ENCODE results near the gene LIPC.

Gene LIPC

DNA sequence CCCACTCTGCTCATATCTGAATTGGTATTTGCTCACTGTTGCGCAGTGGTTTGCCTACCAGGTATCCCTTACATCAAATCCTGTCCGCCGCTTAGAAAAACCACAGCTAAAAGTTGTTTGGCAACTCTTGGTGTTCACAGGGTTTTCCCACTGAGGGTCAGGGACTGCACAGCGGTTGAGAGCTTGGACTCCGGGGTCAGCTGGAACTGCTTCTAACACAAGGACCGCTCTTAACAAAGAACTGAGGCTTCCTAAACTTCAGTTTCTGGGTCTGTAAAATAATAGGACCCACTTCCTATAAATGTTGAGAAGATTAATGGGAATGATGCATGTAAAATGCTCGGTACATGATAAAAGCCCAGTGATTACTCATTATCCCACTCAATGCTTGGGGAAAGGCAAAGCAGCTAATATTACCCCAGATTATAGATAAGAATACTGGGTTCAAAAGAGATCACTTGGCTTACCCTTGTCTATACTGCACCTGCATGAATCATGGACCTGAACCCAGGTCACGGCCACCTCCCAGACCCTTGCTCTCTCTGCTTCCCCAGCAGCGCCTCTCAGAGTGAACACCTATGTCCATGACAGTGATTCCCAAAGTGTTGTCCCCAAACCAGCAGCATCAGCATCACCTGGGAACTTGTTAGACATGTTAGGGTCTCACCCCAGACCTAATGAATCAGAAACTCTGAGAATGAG is 36.1 kb downstream of the LIPC start:
- TF ChIP-seq POLR2AphosphoS5 (IDR thresholded peaks at IDR 0.05; ENCODE audit: low read depth, low read length): no peak
- TF ChIP-seq TAF1 (IDR thresholded peaks at IDR 0.05; ENCODE audit: borderline replicate concordance, low read depth, low read length): no peak
- TF ChIP-seq POLR2A (IDR thresholded peaks at IDR 0.05; ENCODE audit: low read depth, low read length): no peak
- DNase-seq (ENCODE audit: insufficient read length): no peak
- no peak for FAIRE-seq

DNA sequence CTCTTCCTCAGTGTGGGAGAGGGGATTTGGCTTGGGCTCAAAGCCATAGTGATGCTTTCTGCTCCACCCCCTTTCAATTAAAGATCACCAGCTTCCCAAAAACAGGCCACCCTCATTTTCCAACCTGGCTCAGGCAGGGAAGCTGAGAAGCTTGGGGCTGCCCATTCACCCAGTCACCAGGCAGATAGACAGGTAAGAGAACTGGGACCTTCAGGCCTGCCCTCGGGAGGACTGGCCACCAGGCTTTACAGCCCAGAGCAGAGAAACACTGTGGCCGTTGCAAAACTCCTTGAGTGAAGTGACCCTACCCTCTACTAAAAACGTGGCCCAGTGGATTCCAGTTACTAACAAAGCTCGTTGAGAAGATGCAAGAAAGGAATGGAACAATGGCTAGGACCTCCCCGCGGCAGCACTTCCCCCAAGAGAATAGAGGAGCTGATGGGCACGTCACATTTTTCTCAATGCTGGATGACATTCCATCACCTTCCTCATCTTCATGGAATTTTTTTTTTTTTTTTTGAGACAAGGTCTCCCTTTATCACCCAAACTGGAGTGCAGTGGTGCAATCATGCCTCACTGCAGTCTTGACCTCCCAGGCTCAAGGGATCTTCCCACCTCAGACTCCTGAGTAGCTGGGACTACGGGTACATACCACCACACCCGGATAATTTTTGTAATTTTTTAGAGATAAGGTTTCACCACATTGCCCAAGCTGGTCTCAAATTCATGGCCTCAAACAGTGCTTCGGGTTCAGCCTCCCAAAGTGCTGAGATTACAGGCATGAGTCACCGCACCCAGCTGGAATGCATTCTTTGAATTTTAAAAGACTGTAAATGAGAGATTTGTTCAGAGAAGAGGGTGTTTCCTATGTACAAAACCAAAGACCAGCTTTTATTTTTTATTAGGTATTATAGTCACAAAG is 37.9 kb downstream of the LIPC start:
- DNase-seq (ENCODE audit: insufficient read length): no peak
- TF ChIP-seq POLR2A (IDR thresholded peaks at IDR 0.05; ENCODE audit: low read depth, low read length): no peak
- no peak for TF ChIP-seq POLR2AphosphoS5 (IDR thresholded peaks at IDR 0.05; ENCODE audit: low read depth, low read length)
- no peak for TF ChIP-seq TAF1 (IDR thresholded peaks at IDR 0.05; ENCODE audit: borderline replicate concordance, low read depth, low read length)
- no peak for FAIRE-seq

DNA sequence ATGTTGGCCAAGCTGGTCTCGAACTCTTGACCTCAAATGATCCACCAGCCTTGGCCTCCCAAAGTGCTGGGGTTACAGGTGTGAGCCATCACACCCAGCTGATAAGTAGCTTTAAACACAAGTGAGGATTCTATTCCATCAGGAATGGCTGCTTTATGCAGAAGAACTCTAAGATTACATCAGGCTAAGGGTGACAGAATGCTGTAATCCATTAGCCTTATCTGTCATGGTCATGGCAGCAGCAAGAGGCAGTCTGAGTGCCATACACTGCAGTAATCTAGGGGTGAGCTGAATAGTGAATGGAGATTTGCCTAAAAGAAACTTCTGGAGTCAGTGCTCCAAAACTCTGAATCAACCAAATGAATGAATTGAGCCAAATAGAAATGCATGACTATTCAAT is 39.6 kb downstream of the LIPC start:
- DNase-seq (ENCODE audit: insufficient read length) (no peak), FAIRE-seq (no peak)

DNA sequence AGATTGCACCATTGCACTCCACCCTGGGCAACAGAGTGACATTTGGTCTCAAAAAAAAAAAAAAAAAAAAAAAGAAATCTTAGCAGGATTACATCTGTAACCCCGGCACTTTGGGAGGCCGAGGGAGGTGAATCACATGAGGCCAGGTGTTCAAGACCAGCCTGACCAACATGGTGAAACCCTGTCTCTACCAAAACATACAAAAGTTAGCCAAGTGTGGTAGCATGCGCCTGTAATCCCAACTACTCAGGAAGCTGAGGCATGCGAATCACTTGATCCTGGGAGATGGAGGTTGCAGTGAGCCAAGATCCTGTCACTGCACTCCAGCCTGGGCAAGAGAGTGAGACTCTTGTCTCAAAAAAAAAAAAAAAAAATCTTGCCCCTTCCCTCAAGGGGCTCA is 40.4 kb downstream of the LIPC start:
- no peak for FAIRE-seq

More for the DNA sequence above, 39.6 kb downstream of the LIPC start:
- TF ChIP-seq POLR2AphosphoS5 (IDR thresholded peaks at IDR 0.05; ENCODE audit: low read depth, low read length): no peak
- TF ChIP-seq POLR2A (IDR thresholded peaks at IDR 0.05; ENCODE audit: low read depth, low read length): no peak
- no peak for TF ChIP-seq TAF1 (IDR thresholded peaks at IDR 0.05; ENCODE audit: borderline replicate concordance, low read depth, low read length)

DNA sequence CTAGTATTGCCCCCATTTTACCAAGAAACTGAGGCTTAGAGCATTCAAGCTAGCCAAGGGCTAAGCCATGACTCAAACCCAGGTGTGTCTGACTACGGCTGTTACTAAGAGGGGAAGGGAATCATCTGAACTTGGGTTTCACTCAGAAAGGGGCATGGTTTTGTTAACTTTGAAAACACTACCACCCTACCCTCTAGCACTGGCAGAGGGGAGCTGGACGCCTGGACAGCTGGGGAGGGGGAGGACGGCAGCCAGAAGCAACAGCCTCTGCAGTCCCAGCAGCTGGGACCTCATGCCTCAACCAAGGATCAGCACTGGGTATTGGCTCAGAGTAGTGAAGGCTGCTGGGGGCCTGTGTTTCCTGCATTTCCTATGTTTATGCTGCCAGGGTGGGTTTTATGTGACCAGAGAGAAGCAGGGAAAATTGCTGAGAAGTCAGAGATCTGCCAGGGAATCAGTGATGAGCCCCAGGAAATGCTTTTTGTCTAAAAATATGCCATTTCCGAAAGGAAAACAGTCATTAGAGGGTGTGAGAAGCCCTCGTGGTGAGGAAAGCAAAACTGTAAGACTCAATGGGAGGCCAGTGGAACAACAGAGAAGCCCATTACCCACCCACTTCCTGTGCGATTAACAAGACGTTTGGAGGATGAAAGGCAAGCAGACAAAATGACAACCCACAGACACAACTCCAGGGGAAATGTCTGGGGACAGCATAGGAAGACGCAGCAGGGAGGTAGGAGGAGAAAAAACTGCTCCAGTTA is 41.2 kb downstream of the LIPC start:
- TF ChIP-seq TAF1 (IDR thresholded peaks at IDR 0.05; ENCODE audit: borderline replicate concordance, low read depth, low read length): no peak
- TF ChIP-seq POLR2A (IDR thresholded peaks at IDR 0.05; ENCODE audit: low read depth, low read length): peak; percentile 9; the same call in 1 of the 2 replicates
- TF ChIP-seq POLR2AphosphoS5 (IDR thresholded peaks at IDR 0.05; ENCODE audit: low read depth, low read length): 0 out of 2 replicates have a peak, but pooled peaks have one; percentile 22
- FAIRE-seq (peak; percentile 77), DNase-seq (ENCODE audit: insufficient read length) (no peak)

More for the DNA sequence above, 40.4 kb downstream of the LIPC start:
- DNase-seq (ENCODE audit: insufficient read length): no peak
- TF ChIP-seq POLR2AphosphoS5 (IDR thresholded peaks at IDR 0.05; ENCODE audit: low read depth, low read length) (no peak), TAF1 (IDR thresholded peaks at IDR 0.05; ENCODE audit: borderline replicate concordance, low read depth, low read length) (no peak), POLR2A (IDR thresholded peaks at IDR 0.05; ENCODE audit: low read depth, low read length) (no peak)

DNA sequence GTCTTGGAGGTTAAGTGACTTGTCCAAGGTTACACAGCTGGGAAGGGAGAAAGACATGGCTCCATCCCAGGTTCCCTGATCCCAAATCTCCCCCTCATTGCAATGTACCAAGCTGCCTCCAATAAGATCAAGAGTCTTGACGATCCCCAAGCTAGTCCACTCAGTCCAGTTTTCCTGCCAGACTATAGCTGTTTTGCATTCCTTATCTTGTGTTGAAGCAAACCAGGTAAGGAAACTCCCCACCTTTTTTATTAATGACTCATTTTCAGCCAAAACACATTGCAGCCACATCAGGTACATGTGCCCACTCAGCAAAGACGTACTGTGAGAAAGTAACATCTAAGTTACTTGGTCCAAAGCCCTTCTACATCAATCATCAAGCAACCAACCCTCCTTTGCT is 41.9 kb downstream of the LIPC start:
- DNase-seq (ENCODE audit: insufficient read length) (no peak), FAIRE-seq (peak; percentile 81)
- TF ChIP-seq TAF1 (IDR thresholded peaks at IDR 0.05; ENCODE audit: borderline replicate concordance, low read depth, low read length) (no peak), POLR2A (IDR thresholded peaks at IDR 0.05; ENCODE audit: low read depth, low read length) (peak; percentile 50; the same call in 1 of the 2 replicates), POLR2AphosphoS5 (IDR thresholded peaks at IDR 0.05; ENCODE audit: low read depth, low read length) (peak; percentile 25; the same call in 1 of the 2 replicates)

DNA sequence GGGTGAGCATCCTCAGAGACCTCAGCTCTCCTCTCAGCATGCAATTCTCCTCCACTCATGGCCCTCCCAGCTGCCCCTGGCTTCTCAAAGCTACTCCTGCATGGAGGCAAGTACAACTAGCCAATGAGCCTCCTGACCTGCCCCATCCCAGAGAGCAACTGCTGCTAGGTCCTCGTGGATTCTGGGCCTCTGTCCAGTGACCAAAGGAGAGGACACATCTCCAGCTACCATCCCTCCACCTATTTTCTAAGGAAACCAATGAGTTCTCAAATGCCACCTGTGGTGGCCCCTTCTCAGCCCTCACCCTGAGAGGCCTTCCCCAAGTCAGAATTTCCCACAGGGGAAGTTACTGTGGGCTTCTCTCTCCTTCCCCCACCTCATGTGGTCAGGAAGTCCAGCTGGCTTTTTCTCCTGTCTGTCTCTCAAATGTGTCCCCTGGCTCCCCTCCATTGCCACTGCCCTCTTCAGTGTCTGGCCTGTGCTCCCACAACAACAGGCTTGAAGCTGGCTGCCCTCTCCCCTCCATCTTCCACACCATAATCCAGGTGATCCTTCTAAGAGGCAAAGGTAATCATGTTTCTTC is 43.0 kb downstream of the LIPC start:
- TF ChIP-seq POLR2AphosphoS5 (IDR thresholded peaks at IDR 0.05; ENCODE audit: low read depth, low read length) (no peak), TAF1 (IDR thresholded peaks at IDR 0.05; ENCODE audit: borderline replicate concordance, low read depth, low read length) (no peak), POLR2A (IDR thresholded peaks at IDR 0.05; ENCODE audit: low read depth, low read length) (no peak)
- DNase-seq (ENCODE audit: insufficient read length) (no peak), FAIRE-seq (peak; percentile 27)

DNA sequence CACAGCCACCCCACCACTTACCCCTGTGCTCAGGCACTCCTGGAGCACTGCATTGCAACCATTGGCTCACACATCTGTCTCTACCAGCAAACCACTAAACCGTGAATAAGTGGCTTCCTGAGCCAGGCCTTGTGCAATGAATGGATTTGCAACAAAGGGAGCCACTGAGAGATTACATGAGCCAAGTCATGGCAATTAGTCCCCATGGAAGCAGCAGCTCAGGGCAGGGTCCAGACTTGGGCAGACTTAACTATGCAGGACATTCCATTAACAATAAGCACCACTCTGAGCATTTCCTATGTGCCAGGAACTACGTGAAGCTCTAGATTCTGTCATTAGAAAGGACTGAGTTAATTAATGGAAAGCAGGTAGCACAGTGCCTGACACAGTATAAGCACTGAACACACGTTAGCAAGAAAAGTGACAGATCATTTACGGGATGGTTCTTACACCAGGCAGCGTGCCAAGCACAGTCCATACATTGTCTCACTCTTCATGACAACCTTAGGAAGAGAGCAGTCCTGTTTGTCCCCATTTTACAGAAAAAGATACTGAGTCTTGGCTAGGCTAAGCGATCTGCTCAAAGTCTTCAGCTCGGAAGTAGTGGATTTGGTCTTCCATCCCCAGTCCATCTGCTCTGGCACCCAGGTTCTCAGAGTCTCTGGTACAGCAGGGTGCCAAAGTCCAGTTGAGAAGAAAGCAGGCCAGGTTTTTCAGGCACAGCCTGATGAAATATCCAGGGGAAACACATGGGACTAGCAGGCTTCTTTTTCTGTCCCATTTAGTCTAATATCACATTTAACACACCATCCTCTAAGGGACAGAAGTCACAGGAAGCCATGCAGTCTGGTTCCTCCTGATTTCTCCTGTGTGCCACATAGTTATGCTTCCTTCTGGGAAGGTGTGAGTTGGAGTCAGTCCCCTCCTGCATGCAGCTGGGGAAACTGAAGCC is 44.1 kb downstream of the LIPC start:
- TF ChIP-seq TAF1 (IDR thresholded peaks at IDR 0.05; ENCODE audit: borderline replicate concordance, low read depth, low read length): no peak
- TF ChIP-seq POLR2AphosphoS5 (IDR thresholded peaks at IDR 0.05; ENCODE audit: low read depth, low read length): no peak
- peak; percentile 5 for FAIRE-seq
- no peak for DNase-seq (ENCODE audit: insufficient read length)

DNA sequence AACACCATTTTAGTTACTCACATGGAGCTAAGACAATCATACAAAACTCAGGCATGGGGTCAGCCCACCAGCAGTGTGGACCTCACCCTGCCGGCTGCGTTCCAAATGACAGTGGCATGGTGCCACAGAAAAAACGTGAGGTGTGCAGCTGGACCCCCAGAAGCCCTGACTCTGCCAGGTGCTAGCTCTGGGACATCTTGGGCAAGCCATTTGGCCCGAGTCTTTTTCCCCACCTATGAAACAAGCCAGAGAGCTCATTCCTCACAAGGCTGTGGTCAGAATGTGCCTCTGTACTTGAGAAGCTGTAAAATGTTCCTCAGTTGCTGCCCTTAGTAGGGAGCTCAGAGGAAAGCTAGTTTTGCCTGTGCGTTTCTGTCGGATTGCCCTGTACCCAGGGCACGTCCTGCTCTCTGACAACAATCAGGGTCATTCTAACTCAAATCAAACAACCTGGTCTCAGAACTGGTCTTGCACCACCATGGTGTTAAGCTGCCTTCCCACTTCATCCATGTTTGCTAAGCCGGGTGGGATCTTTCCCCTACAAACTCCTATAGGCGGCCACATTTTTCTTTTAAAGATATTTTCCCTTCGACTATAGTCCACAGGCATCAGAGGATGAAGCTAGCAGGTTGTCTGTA is 44.9 kb downstream of the LIPC start:
- FAIRE-seq (no peak), DNase-seq (ENCODE audit: insufficient read length) (no peak)
- no peak for TF ChIP-seq TAF1 (IDR thresholded peaks at IDR 0.05; ENCODE audit: borderline replicate concordance, low read depth, low read length)
- no peak for TF ChIP-seq POLR2A (IDR thresholded peaks at IDR 0.05; ENCODE audit: low read depth, low read length)
- no peak for TF ChIP-seq POLR2AphosphoS5 (IDR thresholded peaks at IDR 0.05; ENCODE audit: low read depth, low read length)

All from GM12892 (cell line).